Measurements from ENCODE around the gene DNAAF5. TPM values are rescaled to one million over a fixed set of nuclear protein-coding genes. Genes with fewer than 3 reads are reported as not detected.

The DNAAF5 gene
- polyA plus RNA-seq, 1 of the 3 experiments (the other 2 are of a cell fraction): 58.5 TPM

GRCh38 chr7:725223-726005, 1.1 kb upstream of the DNAAF5 start:
- peaks cover 7 to 20% of the 10 kb centered on the region in 2 experiments; a peak in 3 of 4 replicates for H3K4me1 ChIP-seq (ENCODE audit: control insufficient read depth in 1 of 2, insufficient read depth in 2 of 2, low read depth in 1 of 2, low read length in 1 of 2)
- H3K4me3 ChIP-seq (ENCODE audit: low read depth in 2 of 2, low read length in 1 of 2): peak overlapping the region; percentile 73 to 83
- CTCF ChIA-PET: interaction anchor here (1.0 to 1.4 kb wide), 2 partner anchors 9 to 13 kb away, joined by 4 to 5 read pairs; no protein-coding TSS in a partner anchor

GRCh38 chr7:726854-727103, 280 bp downstream of the DNAAF5 start:
- no peak for TF ChIP-seq SMC3 (IDR thresholded peaks at IDR 0.05; ENCODE audit: low read depth, low read length)
- TF ChIP-seq MEF2A (IDR thresholded peaks at IDR 0.05; ENCODE audit: borderline replicate concordance, low read depth): no peak
- TF ChIP-seq MXI1 (IDR thresholded peaks at IDR 0.05; ENCODE audit: low read depth, low read length): no peak
- TF ChIP-seq CTCF (IDR thresholded peaks at IDR 0.05): no peak
- no peak for TF ChIP-seq POLR2AphosphoS5 (IDR thresholded peaks at IDR 0.05; ENCODE audit: low read depth, low read length)
- no peak for TF ChIP-seq FOSL2 (IDR thresholded peaks at IDR 0.05; ENCODE audit: borderline replicate concordance, low read depth)
- TF ChIP-seq USF1 (IDR thresholded peaks at IDR 0.05; ENCODE audit: borderline replicate concordance, low read depth): no peak
- no peak for TF ChIP-seq TEAD4 (IDR thresholded peaks at IDR 0.05; ENCODE audit: borderline replicate concordance, insufficient read depth)
- no peak for TF ChIP-seq GABPA (IDR thresholded peaks at IDR 0.05; ENCODE audit: low read depth)
- no peak for TF ChIP-seq MAX (IDR thresholded peaks at IDR 0.05; ENCODE audit: low read depth)
- TF ChIP-seq FOXM1 (IDR thresholded peaks at IDR 0.05; ENCODE audit: low read depth): no peak
- DNase-seq: no peak
- H3K4me3 ChIP-seq (ENCODE audit: low read depth in 2 of 2, low read length in 1 of 2): peak overlapping the region; percentile 73 to 83
- ChIA-PET POLR2A (interaction anchor here (1.4 to 2.0 kb wide), 2 partner anchors 30 to 41 kb away, joined by 4 to 25 read pairs; no protein-coding TSS in a partner anchor), CTCF (interaction anchor here (0.6 to 1.4 kb wide), 4 partner anchors 10 to 394 kb away, joined by 3 to 5 read pairs (median 4); no protein-coding TSS in a partner anchor)
- H3K27ac ChIP-seq (ENCODE audit: low read depth in 2 of 2, low read length in 1 of 2): peak overlapping the region; percentile 50 to 76; a peak in 3 of 4 replicates
- peak overlapping the region; percentile 95; the same call in 1 of the 2 replicates for H3K4me2 ChIP-seq
- H3F3A ChIP-seq (replicated peaks; ENCODE audit: insufficient read depth): no peaks in the 10 kb centered on the region
- peaks cover 7 to 37% of the 10 kb centered on the region in 2 experiments for H3K36me3 ChIP-seq (replicated peaks in 1 of 2; ENCODE audit: control insufficient read depth in 1 of 2, insufficient read depth in 2 of 2, low read length in 1 of 2)
- H4K20me1 ChIP-seq (ENCODE audit: insufficient read depth): no peaks in the 10 kb centered on the region
- H3K4me1 ChIP-seq (ENCODE audit: control insufficient read depth in 1 of 2, insufficient read depth in 2 of 2, low read depth in 1 of 2, low read length in 1 of 2): peaks cover 7 to 20% of the 10 kb centered on the region in 2 experiments; a peak in 3 of 4 replicates
- 0% methylated on average over 13 of the region's 39 CpGs for WGBS (ENCODE audit: low lambda C conversion rate)
- no peak overlapping the region for H2AFZ ChIP-seq (ENCODE audit: low read depth)
- H3K9me3 ChIP-seq: no peaks in the 10 kb centered on the region
- H3K9me2 ChIP-seq: no peaks in the 10 kb centered on the region
- peak overlapping the region; percentile 60 for H3K9ac ChIP-seq
- peaks cover 55% of the 10 kb centered on the region; the same call in 1 of the 2 replicates for H3K79me2 ChIP-seq (ENCODE audit: insufficient read depth)
- no peaks in the 10 kb centered on the region for H3K27me3 ChIP-seq (ENCODE audit: insufficient read depth)

More at GRCh38 chr7:725223-726005, 1.1 kb upstream of the DNAAF5 start:
- H3K27me3 ChIP-seq (ENCODE audit: insufficient read depth): no peaks in the 10 kb centered on the region
- H2AFZ ChIP-seq (ENCODE audit: low read depth): peak overlapping the region; percentile 86
- H3K79me2 ChIP-seq (ENCODE audit: insufficient read depth): peaks cover 41% of the 10 kb centered on the region; the same call in 1 of the 2 replicates
- peak overlapping the region in 1 of 2 experiments; percentile 41; a peak in 1 of 4 replicates for H3K27ac ChIP-seq (ENCODE audit: low read depth in 2 of 2, low read length in 1 of 2)
- no peaks in the 10 kb centered on the region for H4K20me1 ChIP-seq (ENCODE audit: insufficient read depth)
- DNase-seq: no peak
- peak overlapping the region; percentile 95 for H3K4me2 ChIP-seq
- H3K9me2 ChIP-seq: no peaks in the 10 kb centered on the region
- H3K9me3 ChIP-seq: no peaks in the 10 kb centered on the region
- POLR2A ChIA-PET: interaction anchor here (0.6 to 0.9 kb wide), 2 partner anchors 8 to 183 kb away, joined by 3 read pairs; no protein-coding TSS in a partner anchor
- 91% methylated on average over 8 of the region's 8 CpGs for WGBS (ENCODE audit: low lambda C conversion rate)
- peaks cover 0 to 24% of the 10 kb centered on the region in 2 experiments for H3K36me3 ChIP-seq (replicated peaks in 1 of 2; ENCODE audit: control insufficient read depth in 1 of 2, insufficient read depth in 2 of 2, low read length in 1 of 2)
- H3F3A ChIP-seq (replicated peaks; ENCODE audit: insufficient read depth): no peaks in the 10 kb centered on the region
- TF ChIP-seq TEAD4 (IDR thresholded peaks at IDR 0.05; ENCODE audit: borderline replicate concordance, insufficient read depth) (no peak), MXI1 (IDR thresholded peaks at IDR 0.05; ENCODE audit: low read depth, low read length) (no peak), FOSL2 (IDR thresholded peaks at IDR 0.05; ENCODE audit: borderline replicate concordance, low read depth) (no peak)
- H3K9ac ChIP-seq: no peak overlapping the region
